GM21528 (cell line): ENCODE results near the gene SHKBP1.
"Not testable (repeated sequence)": the region's sequence is repeated elsewhere in the genome, so short reads cannot be mapped to it uniquely, and the experiment has no call there.

Experiments
- ATAC-seq: cut with Tn5 transposase; IDR thresholded peaks from one replicate; pipeline ENCODE4 v1.9.1; 2021; ENCODE audit warnings: mild to moderate bottlenecking, moderate library complexity; ENCODE audit not compliant: unreplicated experiment, low FRiP score

Gene SHKBP1

DNA sequence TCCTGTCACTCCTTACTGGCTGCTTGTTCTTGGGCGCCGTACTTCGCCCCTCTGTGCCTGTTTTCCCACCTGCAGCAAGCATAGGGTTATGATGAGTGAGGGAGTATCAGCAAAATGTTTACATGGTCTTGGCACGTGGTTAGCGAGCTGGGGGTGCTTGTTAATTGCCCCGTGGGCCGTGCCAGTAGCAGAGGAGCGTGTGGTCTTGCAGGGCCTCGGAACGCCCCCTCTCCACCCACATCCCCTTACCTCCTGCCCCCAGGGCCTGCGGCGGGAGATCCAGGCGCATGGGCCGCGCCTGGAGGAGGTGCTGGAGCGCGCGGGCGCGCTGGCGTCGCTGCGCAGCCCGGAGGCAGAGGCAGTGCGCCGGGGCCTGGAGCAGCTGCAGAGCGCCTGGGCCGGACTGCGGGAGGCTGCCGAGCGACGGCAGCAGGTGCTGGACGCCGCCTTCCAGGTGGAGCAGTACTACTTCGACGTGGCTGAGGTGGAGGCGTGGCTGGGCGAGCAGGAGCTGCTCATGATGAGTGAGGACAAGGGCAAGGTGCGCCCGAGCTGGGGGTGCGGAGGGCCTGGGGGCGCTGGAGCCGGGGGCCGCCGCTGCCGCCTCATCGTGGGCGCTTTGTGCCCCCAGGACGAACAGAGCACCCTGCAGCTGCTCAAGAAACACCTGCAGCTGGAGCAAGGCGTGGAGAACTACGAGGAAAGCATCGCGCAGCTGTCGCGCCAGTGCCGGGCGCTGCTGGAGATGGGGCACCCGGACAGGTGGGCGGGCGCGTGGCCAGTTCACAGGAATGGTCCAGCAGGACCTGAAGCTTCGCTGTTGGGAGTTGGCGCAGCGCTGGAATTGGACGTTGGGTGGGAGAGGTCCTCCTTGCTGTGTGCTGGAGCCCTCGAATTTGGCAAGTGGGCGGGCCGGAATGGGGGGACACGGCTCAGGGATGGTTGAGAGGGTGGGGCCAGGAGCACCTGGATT lies 22.5 kb upstream of the SHKBP1 start:
- ATAC-seq = no peak

- no peak for ATAC-seq
These were observed 20.5 kb upstream of the SHKBP1 start for GRCh38 chr19:40555978-40556689.

- ATAC-seq = no peak
These were observed 19.6 kb upstream of the SHKBP1 start for GRCh38 chr19:40556953-40557530.

GRCh38 chr19:40559394-40559793 lies 17.3 kb upstream of the SHKBP1 start:
- ATAC-seq = no peak

GRCh38 chr19:40560092-40560507 lies 16.6 kb upstream of the SHKBP1 start:
- no peak for ATAC-seq

DNA sequence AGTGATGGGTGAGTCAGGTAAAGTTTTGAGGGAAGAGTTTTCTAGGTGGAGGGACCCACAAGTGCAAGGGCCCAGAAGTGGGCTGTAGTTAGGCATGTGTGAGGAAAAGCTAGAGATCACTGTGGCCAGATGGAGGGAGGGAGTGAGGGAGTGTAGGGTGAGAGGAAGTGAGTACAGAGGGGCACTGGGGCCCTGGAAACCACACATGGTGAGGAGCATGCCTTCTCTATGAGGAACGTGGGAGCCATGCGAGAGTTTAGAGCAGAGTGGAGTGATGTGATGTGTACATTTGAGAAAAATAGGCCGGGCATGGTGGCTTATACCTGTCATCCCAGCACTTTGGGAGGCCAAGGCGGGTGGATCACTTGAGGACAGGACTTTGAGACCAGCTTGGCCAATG lies 14.7 kb upstream of the SHKBP1 start:
- no peak for ATAC-seq

GRCh38 chr19:40564535-40564934 lies 12.1 kb upstream of the SHKBP1 start:
- ATAC-seq = not testable (repeated sequence)

DNA sequence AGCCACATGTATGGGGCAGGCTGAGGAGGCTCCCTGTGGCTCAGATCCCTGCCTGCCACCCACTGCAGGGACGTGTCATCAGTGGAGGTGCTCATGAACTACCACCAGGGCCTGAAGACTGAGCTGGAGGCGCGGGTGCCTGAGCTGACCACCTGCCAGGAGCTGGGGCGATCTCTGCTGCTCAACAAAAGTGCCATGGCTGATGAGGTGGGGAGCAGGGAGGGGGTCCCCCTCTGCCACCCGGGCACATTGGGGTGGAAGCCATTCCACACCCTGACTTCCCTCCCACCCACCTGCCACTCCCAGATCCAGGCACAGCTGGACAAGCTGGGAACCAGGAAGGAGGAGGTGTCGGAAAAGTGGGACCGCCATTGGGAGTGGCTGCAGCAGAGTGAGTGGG lies 11.3 kb upstream of the SHKBP1 start:
- ATAC-seq = no peak

- ATAC-seq = no peak
These were observed 10.7 kb upstream of the SHKBP1 start for GRCh38 chr19:40565910-40566495.

DNA sequence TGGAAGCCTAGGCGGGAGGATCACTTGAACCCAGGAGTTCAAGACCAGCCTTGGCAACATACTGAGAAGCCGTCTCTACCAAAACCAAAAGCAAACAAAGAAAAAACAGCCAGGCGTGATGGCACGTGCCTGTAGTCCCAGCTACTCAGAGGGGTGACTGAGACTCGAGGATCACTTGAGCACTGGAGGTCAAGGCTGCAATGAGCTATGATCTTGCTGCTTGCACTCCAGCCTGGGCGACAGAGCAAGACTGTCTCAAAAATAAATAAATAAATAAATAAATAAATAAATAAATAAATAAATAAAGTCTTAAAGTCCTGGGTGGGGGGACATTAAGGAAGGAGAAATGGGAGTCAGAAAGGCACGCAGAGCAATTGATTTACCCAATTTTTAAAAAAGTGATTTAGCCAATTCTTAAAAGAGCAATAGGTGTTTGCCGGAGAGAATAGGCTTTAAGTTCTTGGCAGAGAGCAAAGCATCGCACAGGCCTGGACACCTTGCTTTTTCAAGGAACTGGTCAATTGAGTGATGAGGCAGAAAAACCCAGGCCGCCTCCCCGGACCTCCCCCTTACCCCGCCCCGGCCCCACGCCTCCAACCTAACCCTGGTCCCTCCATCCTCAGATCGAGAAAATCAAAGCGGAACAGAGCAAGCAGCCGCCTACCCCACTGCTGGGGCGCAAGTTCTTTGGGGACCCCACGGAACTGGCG lies 9.5 kb upstream of the SHKBP1 start:
- no peak for ATAC-seq

GRCh38 chr19:40567750-40568494 lies 8.8 kb upstream of the SHKBP1 start:
- ATAC-seq = no peak

GRCh38 chr19:40570313-40571004 lies 6.2 kb upstream of the SHKBP1 start:
- peak; percentile 76 for ATAC-seq

- no peak for ATAC-seq
These were observed 5.7 kb upstream of the SHKBP1 start for GRCh38 chr19:40571005-40571318.

- ATAC-seq = no peak
These were observed 4.7 kb upstream of the SHKBP1 start for GRCh38 chr19:40571831-40572495.

DNA sequence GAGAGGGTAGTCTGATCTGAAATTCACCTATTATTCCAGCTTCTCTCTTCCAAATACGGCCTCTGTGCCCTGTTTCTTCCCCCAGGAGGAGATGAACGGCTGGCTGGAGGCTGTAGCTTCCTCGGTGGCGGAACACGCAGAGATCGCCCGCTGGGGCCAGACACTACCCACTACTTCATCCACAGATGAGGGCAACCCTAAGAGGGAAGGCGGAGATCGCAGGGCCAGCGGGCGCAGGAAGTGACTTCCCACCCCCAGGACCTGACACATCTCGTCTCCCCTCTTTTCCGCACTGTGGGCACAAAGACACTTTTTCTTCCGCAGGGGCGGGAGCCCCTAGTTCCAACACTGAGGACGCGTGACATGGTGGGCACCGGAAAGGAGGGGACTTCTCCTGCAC lies 1.3 kb upstream of the SHKBP1 start:
- no peak for ATAC-seq

GRCh38 chr19:40576151-40576584 lies 505 bp upstream of the SHKBP1 start:
- peak; percentile 17 for ATAC-seq

DNA sequence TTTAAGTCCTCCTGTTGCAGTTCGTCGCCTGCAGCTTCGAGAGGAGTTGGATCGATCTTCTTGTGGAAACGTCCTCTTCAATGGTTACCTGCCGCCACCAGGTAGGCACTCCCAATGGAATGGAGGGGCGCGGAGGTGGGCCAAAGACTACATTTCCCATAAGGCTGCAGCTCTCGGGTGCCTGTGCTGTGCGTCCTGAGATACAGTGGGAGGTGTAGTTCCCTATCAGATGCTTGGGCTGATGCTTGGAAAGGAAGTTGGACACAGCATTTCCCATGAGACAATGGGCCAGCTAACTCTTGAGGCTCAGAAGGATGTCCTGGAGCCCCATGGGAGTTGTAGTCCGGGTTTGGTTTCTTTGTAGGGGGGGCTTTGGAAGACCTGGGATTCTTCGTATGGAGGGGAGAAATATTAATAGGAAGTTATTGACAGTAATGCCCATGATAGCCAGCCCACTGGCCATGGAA lies 1.8 kb downstream of the SHKBP1 start:
- no peak for ATAC-seq

DNA sequence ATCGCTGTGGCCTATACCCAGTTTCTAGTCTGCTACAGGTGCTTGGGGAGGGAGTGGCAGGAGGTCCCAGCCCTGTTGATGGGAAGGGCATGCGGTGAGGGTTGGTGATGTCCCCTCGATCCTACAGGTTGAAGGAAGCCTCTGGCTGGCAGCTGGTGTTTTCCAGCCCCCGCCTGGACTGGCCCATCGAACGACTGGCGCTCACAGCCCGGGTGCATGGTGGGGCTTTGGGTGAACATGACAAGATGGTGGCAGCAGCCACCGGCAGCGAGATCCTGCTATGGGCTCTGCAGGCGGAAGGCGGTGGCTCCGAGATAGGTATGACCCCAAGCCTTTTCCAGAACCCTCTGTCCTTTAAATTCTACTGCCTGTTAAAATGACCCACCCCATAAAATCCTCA lies 3.9 kb downstream of the SHKBP1 start:
- ATAC-seq = no peak
